Neuronal stem cell (in vitro differentiated cells): ENCODE results near the gene WBP2.
A peak's percentile ranks its signal among the peaks of the same experiment; 100 is the strongest.

Experiments used
- DNase-seq: peaks from one replicate; pipeline ENCODE4 v3.0.0-alpha.2; 2013; ENCODE audit warnings: low spot score
- H2AFZ ChIP-seq: one replicate; pipeline ENCODE4 v1.6.1; 2013; ENCODE audit warnings: mild to moderate bottlenecking, low read length, inconsistent platforms
- H2AK5ac ChIP-seq: 2 replicates; pipeline ENCODE4 v1.6.1; 2013; ENCODE audit warnings: low read depth, mild to moderate bottlenecking, inconsistent platforms, low read length, moderate library complexity, mixed read lengths
- H2BK120ac ChIP-seq: 2 replicates; pipeline ENCODE4 v1.6.1; 2013; ENCODE audit warnings: low read depth, mild to moderate bottlenecking, inconsistent platforms, low read length, moderate library complexity, mixed read lengths
- H2BK12ac ChIP-seq: one replicate; pipeline ENCODE4 v1.6.1; 2013; ENCODE audit warnings: low read length, inconsistent platforms
- H2BK15ac ChIP-seq: 2 replicates; pipeline ENCODE4 v1.6.1; 2013; ENCODE audit warnings: mild to moderate bottlenecking, low read length, inconsistent platforms, mixed read lengths
- H2BK5ac ChIP-seq: one replicate; pipeline ENCODE4 v1.6.1; 2013; ENCODE audit warnings: inconsistent platforms, mild to moderate bottlenecking, low read length, moderate library complexity
- H3K14ac ChIP-seq: one replicate; pipeline ENCODE4 v1.6.1; 2013; ENCODE audit warnings: low read length, inconsistent platforms
- H3K18ac ChIP-seq: 2 replicates; pipeline ENCODE4 v1.6.1; 2013; ENCODE audit warnings: low read length, inconsistent platforms
- H3K23ac ChIP-seq: 2 replicates; pipeline ENCODE4 v1.6.1; 2013; ENCODE audit warnings: low read depth, mild to moderate bottlenecking, mixed read lengths, low read length, inconsistent platforms; ENCODE audit not compliant: poor library complexity
- H3K27ac ChIP-seq: replicated peaks from 3 replicates; pipeline ENCODE4 v1.5.1; 2013; ENCODE audit warnings: low read length, inconsistent platforms
- H3K27me3 ChIP-seq, 3 experiments: 2 replicates each; pipeline ENCODE4 v1.6.1; 2013; ENCODE audit warnings: low read length in 3 of 3, mild to moderate bottlenecking in 2 of 3, inconsistent platforms in 1 of 3, low read depth in 1 of 3, mixed read lengths in 1 of 3, moderate library complexity in 1 of 3; ENCODE audit not compliant: control insufficient read depth in 3 of 3, insufficient read depth in 3 of 3
- H3K36me3 ChIP-seq, 2 donors: replicated peaks in 1 of 2; 2 replicates each; pipeline ENCODE4 v1.6.1; 2013; ENCODE audit warnings: low read length in 2 of 2; ENCODE audit not compliant: control insufficient read depth in 2 of 2, insufficient read depth in 2 of 2
- H3K4ac ChIP-seq: 2 replicates; pipeline ENCODE4 v1.6.1; 2013; ENCODE audit warnings: inconsistent platforms, mild to moderate bottlenecking, low read length, moderate library complexity
- H3K4me1 ChIP-seq, 2 donors: 1 replicate in 1 of 2; 2 replicates in 1 of 2; pipeline ENCODE4 v1.6.1; 2013; ENCODE audit warnings: low read length in 2 of 2, low read depth in 1 of 2; ENCODE audit not compliant: control insufficient read depth in 2 of 2, insufficient read depth in 1 of 2
- H3K4me2 ChIP-seq: one replicate; pipeline ENCODE4 v1.6.1; 2013; ENCODE audit warnings: mild to moderate bottlenecking, low read length, inconsistent platforms; ENCODE audit not compliant: insufficient read depth, poor library complexity, severe bottlenecking
- H3K4me3 ChIP-seq, 2 donors: 2 replicates each; pipeline ENCODE4 v1.5.1; 2013; ENCODE audit warnings: low read length in 2 of 2, mild to moderate bottlenecking in 2 of 2, inconsistent platforms in 1 of 2, moderate library complexity in 1 of 2
- H3K79me1 ChIP-seq: one replicate; pipeline ENCODE4 v1.6.1; 2013; ENCODE audit warnings: low read depth, mild to moderate bottlenecking, inconsistent platforms, low read length, moderate library complexity
- H3K9ac ChIP-seq: one replicate; pipeline ENCODE4 v1.6.1; 2013; ENCODE audit warnings: mild to moderate bottlenecking, low read depth, low read length, inconsistent platforms; ENCODE audit not compliant: poor library complexity
- H3K9me3 ChIP-seq, 2 donors: replicated peaks in 1 of 2; 2 replicates each; pipeline versions ENCODE3 to v1.6.1; 2013; ENCODE audit warnings: low read length in 2 of 2, mild to moderate bottlenecking in 2 of 2, inconsistent platforms in 1 of 2, low read depth in 1 of 2, mixed read lengths in 1 of 2, moderate library complexity in 1 of 2; ENCODE audit not compliant: control insufficient read depth in 2 of 2, insufficient read depth in 1 of 2
- H4K8ac ChIP-seq: one replicate; pipeline ENCODE4 v1.6.1; 2013; ENCODE audit warnings: low read depth, mild to moderate bottlenecking, inconsistent platforms, low read length, moderate library complexity
- H4K91ac ChIP-seq: one replicate; pipeline ENCODE4 v1.6.1; 2013; ENCODE audit warnings: low read length, low read depth, mild to moderate bottlenecking, inconsistent platforms; ENCODE audit not compliant: poor library complexity
- WGBS, 2 donors: extraction: QIAGEN DNeasy Blood & Tissue Kit; methylation state at CpG; one replicate each; pipeline ENCODE4 v1.1.7; 2013; ENCODE audit warnings: missing lambda C conversion rate in 2 of 2, mixed read lengths in 1 of 2; ENCODE audit not compliant: insufficient read length in 2 of 2, insufficient replicate concordance in 1 of 2; ENCODE audit errors: extremely low coverage in 2 of 2; 5-methylcytosine and 5-hydroxymethylcytosine counted together

WBP2 gene

GRCh38 chr17:75897160-75898019 lies 42.3 kb upstream of the WBP2 start:
- no peaks in the 10 kb centered on the region for H3K9me3 ChIP-seq
- H2BK5ac ChIP-seq = peak overlapping the region; percentile 72
- H2BK12ac ChIP-seq = no peak overlapping the region
- DNase-seq = no peak
- no peak overlapping the region for H2BK15ac ChIP-seq
- H2AK5ac ChIP-seq = peak overlapping the region; percentile 83
- H3K36me3 ChIP-seq = peaks cover 33 to 53% of the 10 kb centered on the region in 2 donors
- WGBS, 2 donors = no CpG with 5 or more reads among the region's 37 CpGs
- peak overlapping the region; percentile 69 for H3K4me2 ChIP-seq
- H3K4me1 ChIP-seq = peaks cover 0 to 13% of the 10 kb centered on the region in 2 donors
- H3K23ac ChIP-seq = peak overlapping the region; percentile 98
- H3K27ac ChIP-seq = peak overlapping the region; percentile 51
- H2AFZ ChIP-seq = peak overlapping the region; percentile 91
- peak overlapping the region; percentile 76 for H3K9ac ChIP-seq
- peaks cover 16% of the 10 kb centered on the region for H3K79me1 ChIP-seq
- no peaks in the 10 kb centered on the region for H3K27me3 ChIP-seq
- no peak overlapping the region for H3K14ac ChIP-seq
- no peak overlapping the region for H4K91ac ChIP-seq
- H3K4me3 ChIP-seq = no peak overlapping the region
- no peak overlapping the region for H3K4ac ChIP-seq
- no peak overlapping the region for H2BK120ac ChIP-seq
- H3K18ac ChIP-seq = peak overlapping the region; percentile 96
- no peak overlapping the region for H4K8ac ChIP-seq

- Histone ChIP-seq H3K4me1 (peaks cover 0 to 13% of the 10 kb centered on the region in 2 donors), H3K79me1 (peaks cover 16% of the 10 kb centered on the region), H3K36me3 (peaks cover 31 to 45% of the 10 kb centered on the region in 2 donors)
These were observed 41.5 kb upstream of the WBP2 start, which contains the start of gene TRIM65 for GRCh38 chr17:75896415-75897159. Gene TRIM65, minus strand, starts transcription at chr17:75896951. Its CDS starts 14 bp downstream, at chr17:75896937.

GRCh38 chr17:75895370-75896155 lies 40.4 kb upstream of the WBP2 start:
- H3K27me3 ChIP-seq = no peaks in the 10 kb centered on the region
- peaks cover 0 to 13% of the 10 kb centered on the region in 2 donors for H3K4me1 ChIP-seq
- no peak overlapping the region for H2AFZ ChIP-seq
- no CpG with 5 or more reads among the region's 28 CpGs for WGBS, 2 donors
- H3K9me3 ChIP-seq = no peaks in the 10 kb centered on the region
- H3K18ac ChIP-seq = peak overlapping the region; percentile 90
- H2AK5ac ChIP-seq = peak overlapping the region; percentile 82
- no peak overlapping the region for H3K27ac ChIP-seq
- peaks cover 27 to 35% of the 10 kb centered on the region in 2 donors for H3K36me3 ChIP-seq
- H3K79me1 ChIP-seq = peaks cover 15% of the 10 kb centered on the region
- H3K4ac ChIP-seq = no peak overlapping the region
- peak overlapping the region; percentile 42 for H2BK120ac ChIP-seq
- no peak overlapping the region for H2BK5ac ChIP-seq
- H2BK12ac ChIP-seq = peak overlapping the region; percentile 4
- peak overlapping the region; percentile 53 for H3K9ac ChIP-seq
- H2BK15ac ChIP-seq = peak overlapping the region; percentile 23
- H3K23ac ChIP-seq = peak overlapping the region; percentile 37
- H3K14ac ChIP-seq = peak overlapping the region; percentile 94
- peak overlapping the region; percentile 32 to 56 for H3K4me3 ChIP-seq
- no peak overlapping the region for H4K91ac ChIP-seq
- H3K4me2 ChIP-seq = peak overlapping the region; percentile 63
- H4K8ac ChIP-seq = no peak overlapping the region
- DNase-seq = no peak

More at GRCh38 chr17:75896415-75897159, 41.5 kb upstream of the WBP2 start, which contains the start of gene TRIM65:
- Histone ChIP-seq H4K8ac (no peak within 1 kb of the TSS), H3K14ac (peak within 1 kb of the TSS; percentile 94), H3K9ac (peak within 1 kb of the TSS; percentile 97), H3K18ac (peak within 1 kb of the TSS; percentile 99), H3K4me2 (peak within 1 kb of the TSS; percentile 69), H2AFZ (peak within 1 kb of the TSS; percentile 91), H2BK12ac (peak within 1 kb of the TSS; percentile 4), H3K23ac (peak within 1 kb of the TSS; percentile 98), H3K4me3 (peak within 1 kb of the TSS; percentile 62 to 99), H2BK120ac (no peak within 1 kb of the TSS), H3K27me3 (no peaks in the 10 kb centered on the region), H3K27ac (peak within 1 kb of the TSS; percentile 84), H2AK5ac (peak within 1 kb of the TSS; percentile 83), H3K4ac (no peak within 1 kb of the TSS), H2BK15ac (peak within 1 kb of the TSS; percentile 94), H2BK5ac (peak within 1 kb of the TSS; percentile 72), H4K91ac (no peak within 1 kb of the TSS), H3K9me3 (no peaks in the 10 kb centered on the region)
- no CpG with 5 or more reads among the region's 102 CpGs for WGBS, 2 donors
- peak; percentile 80 for DNase-seq
